ENCODE measurements around the gene UBR2. TPM values are rescaled to one million over a fixed set of nuclear protein-coding genes. Genes with fewer than 3 reads are reported as not detected.

Gene UBR2
- total RNA-seq, 1 experiment from 2014 or later: 21.7 TPM

- Mint-ChIP-seq H3K27ac (ENCODE audit: unreplicated experiment) (no peak overlapping the region), H3K4me1 (ENCODE audit: low read depth, unreplicated experiment) (no peaks in the 10 kb centered on the region)
- no peak for TF ChIP-seq CTCF (IDR thresholded peaks at IDR 0.05; ENCODE audit: insufficient read depth in 1 of 2, low read depth in 1 of 2, low read length in 1 of 2, severe bottlenecking in 1 of 2, unreplicated experiment in 1 of 2)
Observed at GRCh38 chr6:42618105-42618504, 54.3 kb downstream of the UBR2 start.

DNA sequence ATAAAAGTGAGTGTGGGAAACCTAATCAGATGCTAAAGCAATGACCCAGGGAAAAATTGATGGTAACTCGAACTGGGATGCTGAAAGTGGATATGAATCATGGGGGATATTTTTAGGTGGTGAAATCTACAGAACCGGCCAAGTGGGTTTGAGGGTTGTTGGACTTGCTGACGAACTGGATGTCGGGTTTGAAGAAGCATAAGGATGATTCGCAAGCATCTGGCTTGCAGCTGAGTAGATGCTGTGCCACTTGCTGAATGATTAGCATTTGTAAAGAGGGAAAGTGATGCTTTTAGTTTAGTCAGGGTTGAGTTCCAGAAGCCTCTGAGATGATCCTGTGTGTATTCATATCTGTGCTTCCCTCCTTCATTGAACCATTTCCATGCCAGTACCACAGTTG lies 54.9 kb downstream of the UBR2 start:
- peaks cover 31% of the 10 kb centered on the region for H3K36me3 Mint-ChIP-seq (ENCODE audit: insufficient read depth, unreplicated experiment)
- POLR2A ChIA-PET: no interaction called here

More at GRCh38 chr6:42618105-42618504, 54.3 kb downstream of the UBR2 start:
- Histone ChIP-seq H3K4me1 (no peaks in the 10 kb centered on the region), H3K4me3 (ENCODE audit: low read depth, low read length) (no peak overlapping the region), H3K9me3 (no peaks in the 10 kb centered on the region), H3K36me3 (ENCODE audit: control insufficient read depth, insufficient read depth, low read length) (no peaks in the 10 kb centered on the region), H3K27me3 (replicated peaks; ENCODE audit: control insufficient read depth, insufficient read depth, low read length) (no peaks in the 10 kb centered on the region)
- BruUV-seq (replicated peaks): no TSS peak
- ChIA-PET POLR2A (no interaction called here), CTCF (no interaction called here)
- Mint-ChIP-seq H3K4me3 (ENCODE audit: unreplicated experiment) (no peak overlapping the region), H3K27me3 (ENCODE audit: insufficient read depth, unreplicated experiment) (no peaks in the 10 kb centered on the region), H3K36me3 (ENCODE audit: insufficient read depth, unreplicated experiment) (peaks cover 31% of the 10 kb centered on the region), H3K9me3 (ENCODE audit: unreplicated experiment) (no peaks in the 10 kb centered on the region)
- DNase-seq: no peak
- intact Hi-C loops (cut with micrococcal nuclease; ENCODE audit: unreplicated experiment): no loop called here

DNA sequence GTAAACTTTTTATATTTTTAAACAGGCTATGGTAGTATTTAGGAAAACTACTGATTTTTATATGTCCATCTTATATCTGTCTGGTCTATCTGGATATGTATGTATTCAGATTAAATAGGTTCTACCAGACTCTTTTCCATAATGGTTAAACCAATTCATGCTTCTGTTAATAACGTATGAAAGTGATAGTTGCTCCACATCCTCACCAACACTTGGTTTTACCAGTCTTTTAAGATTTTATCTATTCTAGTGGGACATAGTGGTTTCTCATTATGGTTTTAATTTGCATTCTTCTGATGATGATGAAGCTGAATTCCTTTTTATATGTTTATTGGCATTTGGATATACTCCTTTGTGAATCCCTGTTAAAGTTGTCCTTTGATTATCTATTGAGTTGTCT lies 56.1 kb downstream of the UBR2 start:
- CTCF ChIA-PET: no interaction called here
- H3K36me3 ChIP-seq (ENCODE audit: control insufficient read depth, insufficient read depth, low read length): no peaks in the 10 kb centered on the region

More for the DNA sequence above, 54.9 kb downstream of the UBR2 start:
- Histone ChIP-seq H3K27me3 (replicated peaks; ENCODE audit: control insufficient read depth, insufficient read depth, low read length) (no peaks in the 10 kb centered on the region), H3K36me3 (ENCODE audit: control insufficient read depth, insufficient read depth, low read length) (no peaks in the 10 kb centered on the region), H3K9me3 (no peaks in the 10 kb centered on the region), H3K4me1 (no peaks in the 10 kb centered on the region), H3K4me3 (ENCODE audit: low read depth, low read length) (no peak overlapping the region)
- Mint-ChIP-seq H3K4me1 (ENCODE audit: low read depth, unreplicated experiment) (no peaks in the 10 kb centered on the region), H3K4me3 (ENCODE audit: unreplicated experiment) (no peak overlapping the region), H3K27ac (ENCODE audit: unreplicated experiment) (no peak overlapping the region), H3K27me3 (ENCODE audit: insufficient read depth, unreplicated experiment) (no peaks in the 10 kb centered on the region), H3K9me3 (ENCODE audit: unreplicated experiment) (no peaks in the 10 kb centered on the region)
- CTCF ChIA-PET: no interaction called here
- no peak for TF ChIP-seq CTCF (IDR thresholded peaks at IDR 0.05; ENCODE audit: insufficient read depth in 1 of 2, low read depth in 1 of 2, low read length in 1 of 2, severe bottlenecking in 1 of 2, unreplicated experiment in 1 of 2)
- no TSS peak for BruUV-seq (replicated peaks)
- intact Hi-C loops (cut with micrococcal nuclease; ENCODE audit: unreplicated experiment): no loop called here
- no peak for DNase-seq

More for the DNA sequence above, 56.1 kb downstream of the UBR2 start:
- POLR2A ChIA-PET: no interaction called here
- no peak for DNase-seq
- peaks cover 40% of the 10 kb centered on the region for H3K36me3 Mint-ChIP-seq (ENCODE audit: insufficient read depth, unreplicated experiment)
- no peak overlapping the region for H3K27ac Mint-ChIP-seq (ENCODE audit: unreplicated experiment)
- TF ChIP-seq CTCF (IDR thresholded peaks at IDR 0.05; ENCODE audit: insufficient read depth in 1 of 2, low read depth in 1 of 2, low read length in 1 of 2, severe bottlenecking in 1 of 2, unreplicated experiment in 1 of 2): no peak
- H3K27me3 Mint-ChIP-seq (ENCODE audit: insufficient read depth, unreplicated experiment): no peaks in the 10 kb centered on the region
- H3K27me3 ChIP-seq (replicated peaks; ENCODE audit: control insufficient read depth, insufficient read depth, low read length): no peaks in the 10 kb centered on the region
- no peak overlapping the region for H3K4me3 ChIP-seq (ENCODE audit: low read depth, low read length)
- no peaks in the 10 kb centered on the region for H3K4me1 Mint-ChIP-seq (ENCODE audit: low read depth, unreplicated experiment)
- intact Hi-C loops (cut with micrococcal nuclease; ENCODE audit: unreplicated experiment): no loop called here
- H3K9me3 Mint-ChIP-seq (ENCODE audit: unreplicated experiment): no peaks in the 10 kb centered on the region
- H3K9me3 ChIP-seq: no peaks in the 10 kb centered on the region
- H3K4me1 ChIP-seq: 0 out of 2 replicates have a peak, but pooled peaks cover 3% of the 10 kb centered on the region
- BruUV-seq (replicated peaks): no TSS peak
- H3K4me3 Mint-ChIP-seq (ENCODE audit: unreplicated experiment): no peak overlapping the region
